GM12873 (cell line): ENCODE results near the gene FUT1.

Experiments
- TF ChIP-seq, protein P1 (sequence below): IDR thresholded peaks from 2 replicates; pipeline ENCODE4 v1.5.1; 2012; ENCODE audit warnings: low read depth, mild to moderate bottlenecking, moderate library complexity, low read length, control low read depth; ENCODE audit not compliant: insufficient read depth; ENCODE audit errors: missing control alignments

The FUT1 gene

GRCh38 chr19:48713864-48714755 is 38.3 kb downstream of the FUT1 start:
- TF ChIP-seq, protein P1, sequence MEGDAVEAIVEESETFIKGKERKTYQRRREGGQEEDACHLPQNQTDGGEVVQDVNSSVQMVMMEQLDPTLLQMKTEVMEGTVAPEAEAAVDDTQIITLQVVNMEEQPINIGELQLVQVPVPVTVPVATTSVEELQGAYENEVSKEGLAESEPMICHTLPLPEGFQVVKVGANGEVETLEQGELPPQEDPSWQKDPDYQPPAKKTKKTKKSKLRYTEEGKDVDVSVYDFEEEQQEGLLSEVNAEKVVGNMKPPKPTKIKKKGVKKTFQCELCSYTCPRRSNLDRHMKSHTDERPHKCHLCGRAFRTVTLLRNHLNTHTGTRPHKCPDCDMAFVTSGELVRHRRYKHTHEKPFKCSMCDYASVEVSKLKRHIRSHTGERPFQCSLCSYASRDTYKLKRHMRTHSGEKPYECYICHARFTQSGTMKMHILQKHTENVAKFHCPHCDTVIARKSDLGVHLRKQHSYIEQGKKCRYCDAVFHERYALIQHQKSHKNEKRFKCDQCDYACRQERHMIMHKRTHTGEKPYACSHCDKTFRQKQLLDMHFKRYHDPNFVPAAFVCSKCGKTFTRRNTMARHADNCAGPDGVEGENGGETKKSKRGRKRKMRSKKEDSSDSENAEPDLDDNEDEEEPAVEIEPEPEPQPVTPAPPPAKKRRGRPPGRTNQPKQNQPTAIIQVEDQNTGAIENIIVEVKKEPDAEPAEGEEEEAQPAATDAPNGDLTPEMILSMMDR, result no peak

GRCh38 chr19:48713041-48713863 is 39.2 kb downstream of the FUT1 start:
- TF ChIP-seq, protein P1, result peak; percentile 40

DNA sequence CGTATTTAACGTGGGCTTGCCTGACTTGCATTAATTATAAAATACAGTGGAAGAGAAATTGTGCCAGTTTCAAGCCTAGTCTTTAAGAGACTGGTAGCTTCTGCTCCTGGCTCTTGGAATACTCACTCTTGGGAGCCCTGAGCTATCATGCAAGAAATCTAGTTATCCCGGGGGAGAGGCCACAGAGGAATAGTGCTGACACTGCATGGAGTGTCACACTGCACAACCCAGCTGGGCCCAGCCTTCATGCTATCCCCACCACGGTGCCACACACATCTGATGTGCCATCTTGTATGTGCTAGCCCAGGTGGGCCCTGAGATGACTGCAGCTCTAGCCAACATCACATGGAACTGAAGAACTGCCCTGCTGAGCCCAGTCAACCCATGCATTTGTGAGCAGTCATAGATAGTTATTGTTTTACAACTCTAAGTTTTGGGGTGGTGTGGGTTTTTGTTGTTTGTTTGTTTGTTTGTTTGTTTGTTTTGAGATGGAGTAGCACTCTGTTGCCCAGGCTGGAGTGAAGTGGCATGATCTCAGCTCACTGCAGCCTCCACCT is 41.3 kb downstream of the FUT1 start:
- TF ChIP-seq, protein P1, result no peak

DNA sequence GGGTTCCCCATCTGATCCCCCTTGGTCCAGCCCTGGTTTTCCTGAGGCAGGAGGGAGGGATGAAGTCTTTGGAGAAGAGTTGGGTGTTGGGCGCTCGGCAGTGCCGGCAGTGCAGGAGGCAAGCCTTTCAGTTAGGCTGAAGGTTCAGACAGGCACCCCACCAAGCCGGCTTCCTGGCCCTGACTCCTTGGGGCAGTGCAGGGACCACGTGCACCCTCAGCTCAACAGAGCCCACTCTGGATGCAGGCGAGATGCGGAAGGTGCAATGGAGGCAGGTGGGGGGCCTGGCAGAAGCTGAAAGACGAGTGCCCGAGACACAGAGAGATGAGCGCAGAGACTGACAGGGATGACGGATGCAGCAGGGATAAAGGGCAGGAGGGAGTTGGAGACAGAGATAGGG is 44.0 kb downstream of the FUT1 start:
- TF ChIP-seq, protein P1, result no peak

DNA sequence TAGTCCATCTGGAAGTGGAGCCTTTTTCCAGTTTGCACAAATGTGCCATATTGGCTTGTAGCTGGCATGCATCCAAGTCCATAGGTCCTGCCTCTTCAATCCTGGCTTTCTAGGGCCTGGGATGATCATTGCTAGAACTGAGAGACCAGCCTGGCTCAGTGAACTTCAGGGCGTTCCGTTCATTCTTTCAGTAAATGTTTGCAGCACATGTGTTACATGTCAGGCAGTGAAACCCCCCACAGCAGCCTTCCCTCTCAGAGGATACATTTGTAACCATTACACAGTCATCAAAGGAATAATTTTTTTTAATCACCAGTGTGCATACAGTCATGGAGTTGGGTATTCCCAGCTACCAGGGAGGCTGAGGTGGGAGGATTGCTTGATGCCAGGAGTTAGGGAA is 47.0 kb downstream of the FUT1 start:
- TF ChIP-seq, protein P1, result no peak

DNA sequence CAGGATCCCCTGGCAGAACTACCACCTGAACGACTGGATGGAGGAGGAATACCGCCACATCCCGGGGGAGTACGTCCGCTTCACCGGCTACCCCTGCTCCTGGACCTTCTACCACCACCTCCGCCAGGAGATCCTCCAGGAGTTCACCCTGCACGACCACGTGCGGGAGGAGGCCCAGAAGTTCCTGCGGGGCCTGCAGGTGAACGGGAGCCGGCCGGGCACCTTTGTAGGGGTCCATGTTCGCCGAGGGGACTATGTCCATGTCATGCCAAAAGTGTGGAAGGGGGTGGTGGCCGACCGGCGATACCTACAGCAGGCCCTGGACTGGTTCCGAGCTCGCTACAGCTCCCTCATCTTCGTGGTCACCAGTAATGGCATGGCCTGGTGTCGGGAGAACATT is 49.1 kb downstream of the FUT1 start:
- TF ChIP-seq, protein P1, result no peak

GRCh38 chr19:48702701-48703100 is 49.7 kb downstream of the FUT1 start:
- TF ChIP-seq, protein P1, result no peak
